ENCODE data around the gene HOXC11. TPM values are rescaled to one million over a fixed set of nuclear protein-coding genes. Genes with fewer than 3 reads are reported as not detected.

Gene HOXC11
- total and polyA plus RNA-seq, 2 of the 4 experiments (the other 2 are of a cell fraction), result not detected

GRCh38 chr12:54007538-54008259 lies 34.8 kb downstream of the HOXC11 start:
- no peak overlapping the region for H3K4me3 ChIP-seq (ENCODE audit: insufficient read depth, low read depth, low read length)
- no CpG with 5 or more reads among the region's 2 CpGs for WGBS, 2 experiments (ENCODE audit: extremely low coverage in 2 of 2, insufficient read length in 1 of 2)
- in situ Hi-C loops (cut with MboI; ENCODE audit: low sequenced_read_pairs), result loop anchor here (5.0 kb wide), 1 partner anchor 185 kb away; no protein-coding TSS in a partner anchor

More at GRCh38 chr12:54007538-54008259, 34.8 kb downstream of the HOXC11 start:
- no peak overlapping the region for H2BK120ac ChIP-seq (ENCODE audit: low read depth, low read length)
- H3K9me3 ChIP-seq (ENCODE audit: control insufficient read depth, insufficient read depth, low read length), result no peaks in the 10 kb centered on the region
- ChIA-PET CTCF (interaction anchor here (3.1 kb wide), 1 partner anchor 194 kb away, joined by 19 read pairs; no protein-coding TSS in a partner anchor), POLR2A (ENCODE audit: unreplicated experiment) (no interaction called here)
- H3K23ac ChIP-seq (ENCODE audit: low read depth, low read length), result no peak overlapping the region
- H4K91ac ChIP-seq (ENCODE audit: insufficient read depth, low read depth, low read length), result no peak overlapping the region
- intact Hi-C loops (cut with micrococcal nuclease) (loop anchor here (10.0 kb wide), 1 partner anchor 303 kb away; no protein-coding TSS in a partner anchor), dilution Hi-C loops (cut with HindIII; ENCODE audit: low sequenced_read_pairs, unreplicated experiment) (no loop called here)
- H3K4me2 ChIP-seq (ENCODE audit: low read depth, low read length), result no peak overlapping the region
- no peak overlapping the region for H2AFZ ChIP-seq (replicated peaks; ENCODE audit: low read length, poor library complexity)
- no peak overlapping the region for H4K5ac ChIP-seq (ENCODE audit: low read depth, low read length)
- no peak overlapping the region for H3K27ac ChIP-seq (ENCODE audit: insufficient read depth, low read length)
- no TSS peak for BruUV-seq (replicated peaks)
- no peaks in the 10 kb centered on the region for H3K79me1 ChIP-seq (ENCODE audit: low read depth in 1 of 2, low read length in 2 of 2)
- ATAC-seq (ENCODE audit: low read depth), result no peak
- H2BK5ac ChIP-seq (ENCODE audit: low read depth, low read length, poor library complexity, severe bottlenecking), result no peak overlapping the region
- no peak overlapping the region for H2BK15ac ChIP-seq (ENCODE audit: low read depth, low read length)
- no peak overlapping the region for H3K56ac ChIP-seq (ENCODE audit: extremely low read depth, insufficient read depth, low read length)
- H3K9ac ChIP-seq (ENCODE audit: low read depth, low read length), result no peak overlapping the region
- H3K27me3 ChIP-seq (ENCODE audit: control insufficient read depth, insufficient read depth, low read length), result peaks cover 89% of the 10 kb centered on the region
- H3K4me1 ChIP-seq (ENCODE audit: control insufficient read depth, insufficient read depth, low read length), result no peaks in the 10 kb centered on the region
- no peak for DNase-seq
- TF ChIP-seq RCOR1 (IDR thresholded peaks at IDR 0.05; ENCODE audit: insufficient replicate concordance, low read length) (no peak), CHD1 (IDR thresholded peaks at IDR 0.05; ENCODE audit: low read depth, low read length) (no peak), MAFK (IDR thresholded peaks at IDR 0.05; ENCODE audit: low read depth, low read length) (no peak)
- no peak overlapping the region for H3K18ac ChIP-seq (ENCODE audit: low read depth, low read length)
- no peaks in the 10 kb centered on the region for H3K9me1 ChIP-seq (ENCODE audit: insufficient read depth, low read length)
- H2BK20ac ChIP-seq (ENCODE audit: low read depth, low read length), result no peak overlapping the region
- H3K14ac ChIP-seq (replicated peaks; ENCODE audit: low read depth, low read length), result no peak overlapping the region
- H3K4ac ChIP-seq (ENCODE audit: low read depth, low read length), result no peak overlapping the region
- H3K36me3 ChIP-seq (ENCODE audit: control insufficient read depth, insufficient read depth, low read length), result no peaks in the 10 kb centered on the region
- H2AK5ac ChIP-seq (ENCODE audit: low read depth, low read length), result no peak overlapping the region
- no peak overlapping the region for H2AK9ac ChIP-seq (replicated peaks; ENCODE audit: low read depth, low read length, poor library complexity)
- no peaks in the 10 kb centered on the region for H4K20me1 ChIP-seq (ENCODE audit: insufficient read depth, low read length)
- no peak overlapping the region for H4K8ac ChIP-seq (ENCODE audit: low read depth in 2 of 2, low read length in 2 of 2)
